ENCODE results near the gene DDX46.

The DDX46 gene

GRCh38 chr5:134803821-134804220 is 45.2 kb downstream of the DDX46 start:
- no peak overlapping the region for H3K4me3 ChIP-seq (ENCODE audit: low read depth, low read length)

GRCh38 chr5:134813407-134813806 is 54.8 kb downstream of the DDX46 start:
- no peak overlapping the region for H3K4me3 ChIP-seq (ENCODE audit: low read depth, low read length)
- no peak for TF ChIP-seq CTCF (IDR thresholded peaks at IDR 0.05; ENCODE audit: borderline replicate concordance, insufficient read depth, low read depth, low read length)

More at GRCh38 chr5:134803821-134804220, 45.2 kb downstream of the DDX46 start:
- no peak for TF ChIP-seq CTCF (IDR thresholded peaks at IDR 0.05; ENCODE audit: borderline replicate concordance, insufficient read depth, low read depth, low read length)

GRCh38 chr5:134813827-134814226 is 55.2 kb downstream of the DDX46 start:
- TF ChIP-seq CTCF (IDR thresholded peaks at IDR 0.05; ENCODE audit: borderline replicate concordance, insufficient read depth, low read depth, low read length), result no peak
- H3K4me3 ChIP-seq (ENCODE audit: low read depth, low read length), result no peak overlapping the region

DNA sequence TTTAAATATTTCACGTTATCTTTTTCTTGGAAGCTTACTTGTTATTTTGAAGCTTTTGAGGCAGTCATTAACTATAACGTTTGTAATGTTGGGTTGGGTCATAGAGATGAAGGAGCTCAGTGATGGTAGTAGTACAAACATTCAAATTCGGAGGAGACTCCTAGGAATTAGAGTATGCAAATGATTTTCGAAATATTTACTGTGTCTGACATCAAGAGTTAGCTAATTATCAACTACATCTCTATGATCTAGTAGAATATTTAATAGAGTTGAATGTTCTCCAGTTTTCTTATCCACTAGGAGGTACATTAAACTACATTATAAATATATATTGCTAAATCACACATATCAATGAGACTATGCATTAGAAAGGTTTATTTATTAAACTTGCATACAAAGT is 58.4 kb downstream of the DDX46 start:
- H3K4me3 ChIP-seq (ENCODE audit: low read depth, low read length), result no peak overlapping the region
- no peak for TF ChIP-seq CTCF (IDR thresholded peaks at IDR 0.05; ENCODE audit: borderline replicate concordance, insufficient read depth, low read depth, low read length)

DNA sequence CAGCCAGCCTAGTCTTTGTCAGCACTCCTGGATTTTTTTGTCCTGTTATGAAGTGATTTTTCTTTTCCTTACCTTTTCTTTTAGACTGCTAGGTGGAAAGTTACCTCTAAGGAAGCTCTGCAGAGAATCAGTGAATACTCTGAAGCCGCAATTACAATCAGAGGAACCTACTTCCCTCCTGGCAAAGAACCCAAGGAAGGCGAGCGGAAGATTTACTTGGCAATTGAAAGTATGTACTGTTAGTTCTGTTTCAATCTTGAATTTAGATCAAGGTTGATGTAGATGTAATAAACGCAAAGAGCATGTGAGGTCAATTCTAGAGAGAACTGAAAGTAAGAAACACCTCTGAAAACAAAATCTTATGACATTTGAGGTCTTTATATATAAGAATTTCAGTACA is 60.2 kb downstream of the DDX46 start:
- no peak for TF ChIP-seq CTCF (IDR thresholded peaks at IDR 0.05; ENCODE audit: borderline replicate concordance, insufficient read depth, low read depth, low read length)
- no peak overlapping the region for H3K4me3 ChIP-seq (ENCODE audit: low read depth, low read length)

GRCh38 chr5:134819407-134819963 is 60.9 kb downstream of the DDX46 start:
- TF ChIP-seq CTCF (IDR thresholded peaks at IDR 0.05; ENCODE audit: borderline replicate concordance, insufficient read depth, low read depth, low read length), result no peak
- H3K4me3 ChIP-seq (ENCODE audit: low read depth, low read length), result no peak overlapping the region

GRCh38 chr5:134821841-134822240 is 63.3 kb downstream of the DDX46 start:
- H3K4me3 ChIP-seq (ENCODE audit: low read depth, low read length), result no peak overlapping the region
- no peak for TF ChIP-seq CTCF (IDR thresholded peaks at IDR 0.05; ENCODE audit: borderline replicate concordance, insufficient read depth, low read depth, low read length)

Data from GM12875 (cell line).